HG03378 (cell line): ENCODE measurements around the gene TMEM127.
"Not testable (repeated sequence)": the region's sequence is repeated elsewhere in the genome, so short reads cannot be mapped to it uniquely, and the experiment has no call there.

Experiments used
- ATAC-seq: cut with Tn5 transposase; IDR thresholded peaks from one replicate; pipeline ENCODE4 v1.9.1; 2021; ENCODE audit warnings: mild to moderate bottlenecking, moderate library complexity; ENCODE audit not compliant: unreplicated experiment

TMEM127 gene

DNA sequence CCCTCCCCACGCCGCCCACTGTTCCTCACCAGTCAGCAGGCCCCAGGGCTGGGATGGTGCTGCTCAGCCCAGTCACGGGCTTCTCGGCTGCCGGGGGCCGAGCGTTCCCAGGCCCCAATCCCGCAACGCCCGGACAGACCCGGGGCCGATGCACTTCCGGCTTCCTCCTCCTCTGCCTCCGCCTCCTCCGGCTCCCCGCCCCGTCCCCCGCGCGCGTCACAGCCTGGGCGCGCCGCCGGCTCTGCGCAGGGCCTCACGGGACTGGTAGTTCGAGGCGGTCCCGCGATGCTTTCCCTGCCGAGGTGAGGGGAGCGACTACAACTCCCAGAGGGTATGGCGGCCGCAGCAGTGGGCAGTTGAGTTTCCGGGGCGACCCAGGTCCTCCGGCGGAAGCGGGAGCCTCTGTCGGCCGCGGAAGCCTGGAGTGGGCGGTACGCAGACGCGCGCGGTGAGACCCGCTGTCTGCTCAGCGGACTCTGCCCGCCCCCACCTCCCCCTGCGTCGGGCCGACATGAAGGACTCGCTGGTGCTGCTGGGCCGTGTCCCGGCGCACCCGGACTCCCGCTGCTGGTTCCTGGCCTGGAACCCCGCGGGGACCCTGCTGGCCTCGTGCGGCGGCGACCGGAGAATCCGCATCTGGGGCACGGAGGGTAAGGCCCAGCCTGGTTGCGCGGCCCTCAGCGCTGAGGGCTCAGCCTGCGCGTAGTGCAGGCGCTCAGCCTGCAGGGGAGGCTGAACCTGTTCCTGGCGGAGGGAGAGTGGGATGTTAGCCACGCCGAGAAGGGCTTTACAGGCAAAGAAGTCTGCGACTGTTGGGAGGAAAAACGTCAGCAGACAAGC, at the start of gene TMEM127, which contains the start of gene CIAO1:
TMEM127 (minus strand) TSS at position 158 of the 840 bp plus-strand sequence. CDS start 616 bp downstream, outside the sequence.
CIAO1 (plus strand) TSS at position 386 of the 840 bp plus-strand sequence; CDS start at position 512, 126 bp downstream.
- ATAC-seq = peak; percentile 81

DNA sequence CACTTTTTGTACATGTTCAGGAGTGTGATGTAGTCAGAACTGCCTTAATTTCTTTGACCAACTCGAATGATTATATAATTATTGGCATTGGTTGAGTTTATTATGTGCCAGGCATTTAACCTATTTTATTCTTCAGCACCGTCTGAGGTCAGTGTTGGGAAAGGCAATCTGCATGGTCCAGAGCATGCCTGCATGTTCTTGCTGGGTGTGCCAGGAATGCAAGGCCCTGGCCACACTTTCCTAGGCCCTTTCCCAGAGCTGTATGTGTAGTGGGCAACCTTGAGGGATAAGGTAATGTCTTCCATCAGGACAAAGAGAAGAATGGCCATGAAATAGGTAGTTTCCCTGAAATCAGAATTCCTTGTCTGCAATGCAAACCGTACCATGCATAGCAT, 49.2 kb upstream of the TMEM127 start:
- no peak for ATAC-seq

- ATAC-seq = no peak
These were observed 42.5 kb upstream of the TMEM127 start for GRCh38 chr2:96308248-96308647.

DNA sequence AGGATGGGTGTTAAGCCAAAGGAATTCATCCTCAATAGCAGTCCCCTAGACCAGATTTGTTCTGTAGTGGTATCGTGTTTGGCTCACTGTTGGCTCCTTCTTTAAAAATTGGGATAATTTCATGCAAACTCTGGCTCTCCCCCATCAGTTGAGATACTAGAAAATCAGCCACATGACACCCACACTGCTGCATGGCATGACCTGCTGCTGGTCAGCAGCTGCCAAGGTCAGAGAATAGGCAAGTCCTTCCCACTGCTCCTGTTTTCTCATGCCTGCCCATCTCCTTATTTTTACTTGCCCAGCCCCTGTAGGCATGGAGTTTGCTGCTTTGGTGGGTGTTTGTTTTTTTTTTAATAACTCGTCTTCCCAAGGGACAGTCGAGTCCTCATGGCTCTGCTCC, 40.6 kb upstream of the TMEM127 start:
- no peak for ATAC-seq

DNA sequence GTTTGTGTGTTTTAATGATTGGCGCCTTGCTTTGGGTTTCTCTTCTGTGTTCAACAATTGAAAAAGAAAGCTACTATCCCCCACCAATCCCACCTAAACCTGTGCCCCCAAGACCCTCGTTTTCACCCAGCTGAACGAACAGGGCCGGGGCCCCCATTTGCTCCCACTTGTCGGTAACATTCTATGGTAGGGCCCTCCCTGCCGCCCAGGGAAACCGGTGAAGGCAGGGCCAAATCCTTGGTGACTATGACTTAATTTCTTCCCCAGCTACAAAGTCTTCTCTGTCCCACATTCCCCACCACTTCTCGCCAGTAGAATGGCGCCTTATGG, 40.1 kb upstream of the TMEM127 start:
- no peak for ATAC-seq

- peak; percentile 77 for ATAC-seq
These were observed 39.5 kb upstream of the TMEM127 start, which contains the start of gene SNRNP200 for GRCh38 chr2:96305091-96305978. Gene SNRNP200, minus strand, starts transcription at chr2:96305546. Its CDS starts 109 bp downstream, at chr2:96305437.

GRCh38 chr2:96304606-96305005, 38.8 kb upstream of the TMEM127 start:
- ATAC-seq = no peak

DNA sequence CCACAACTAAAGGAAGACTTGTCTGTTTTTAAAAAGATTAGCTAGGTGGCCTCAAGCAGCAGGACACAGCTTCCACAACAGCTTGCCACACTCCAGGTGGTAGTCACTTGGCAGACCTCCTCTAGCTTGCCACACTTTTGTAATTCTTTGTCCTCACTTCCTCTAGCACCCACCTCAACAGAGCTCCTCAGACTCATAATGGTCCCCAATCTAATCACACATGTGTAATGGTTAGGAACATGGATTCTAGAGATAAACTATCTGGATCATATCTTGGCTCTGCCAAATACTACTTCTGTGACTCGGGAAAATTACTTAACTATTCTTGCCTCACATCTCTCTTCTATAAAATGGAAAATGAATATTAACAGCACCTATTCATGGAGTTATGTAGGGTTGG, 36.1 kb upstream of the TMEM127 start:
- no peak for ATAC-seq

DNA sequence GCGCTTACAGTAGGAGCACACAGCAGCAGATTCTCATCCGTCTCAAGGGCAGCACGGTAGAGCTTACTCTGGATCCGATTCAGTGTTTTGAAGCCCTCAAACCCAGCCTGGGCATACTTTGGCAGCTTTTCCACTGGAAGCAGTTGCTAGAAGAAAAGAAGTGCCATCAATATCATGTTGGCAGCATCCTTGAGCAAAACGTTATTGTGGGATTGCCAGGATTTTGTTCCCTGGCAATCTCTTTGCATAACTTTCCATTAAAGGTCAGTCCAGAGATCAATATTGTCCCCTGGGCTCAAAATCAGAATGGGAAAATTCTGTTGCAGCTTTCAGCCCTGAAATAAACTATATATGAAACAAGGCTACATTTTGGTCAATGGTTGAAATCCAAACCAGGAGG, 31.1 kb upstream of the TMEM127 start:
- ATAC-seq = no peak

DNA sequence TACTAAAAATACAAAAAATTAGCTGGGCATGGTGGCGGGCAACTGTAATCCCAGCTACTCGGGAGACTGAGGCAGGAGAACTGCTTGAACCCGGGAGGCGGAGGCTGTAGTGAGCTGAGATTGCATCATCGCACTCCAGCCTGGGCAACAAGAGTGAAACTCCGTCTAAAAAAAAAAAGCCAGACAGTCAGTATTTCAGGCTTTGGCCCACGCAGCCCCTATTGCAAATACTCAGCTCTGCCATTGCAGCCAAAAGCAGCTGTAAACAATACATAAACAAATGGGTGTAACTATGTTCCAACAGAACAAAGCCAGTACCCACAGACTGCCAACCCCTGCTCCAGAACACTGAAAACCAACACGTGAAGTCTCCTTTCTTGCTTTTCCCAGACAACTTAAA, 28.5 kb upstream of the TMEM127 start:
- ATAC-seq = not testable (repeated sequence)

GRCh38 chr2:96291751-96292150, 26.0 kb upstream of the TMEM127 start:
- ATAC-seq = no peak

DNA sequence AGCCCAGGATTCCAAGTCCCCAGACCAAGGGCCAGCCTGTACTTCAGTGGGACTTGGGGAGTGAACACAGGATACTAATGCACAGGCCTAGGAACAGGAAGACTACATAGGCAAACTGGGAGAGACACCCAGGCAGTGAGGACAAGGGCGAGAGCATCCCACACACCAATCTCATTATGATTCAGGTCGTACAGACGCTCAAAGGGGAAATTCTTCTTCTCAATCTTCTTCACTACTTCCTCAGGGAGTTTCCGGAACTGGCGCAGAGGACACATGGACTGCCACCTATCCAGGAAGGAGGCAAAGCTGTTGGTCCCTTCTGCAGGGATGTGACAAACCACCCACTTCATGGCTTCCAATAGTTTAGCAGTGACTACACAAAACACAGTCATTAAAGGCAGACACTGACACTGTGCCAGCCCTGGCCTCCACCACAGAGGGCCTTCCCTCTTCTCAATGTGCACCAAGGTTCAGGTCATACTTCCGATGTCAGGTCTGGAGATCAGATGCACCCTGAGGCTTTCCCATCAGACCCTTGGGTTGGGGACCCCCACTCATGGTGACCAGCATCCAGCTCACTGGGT, 21.6 kb upstream of the TMEM127 start:
- no peak for ATAC-seq

- ATAC-seq = no peak
These were observed 11.1 kb upstream of the TMEM127 start for GRCh38 chr2:96276787-96277499.

GRCh38 chr2:96274355-96275056, 8.7 kb upstream of the TMEM127 start:
- no peak for ATAC-seq

- ATAC-seq = no peak
These were observed 8.0 kb upstream of the TMEM127 start for GRCh38 chr2:96273763-96274162.

DNA sequence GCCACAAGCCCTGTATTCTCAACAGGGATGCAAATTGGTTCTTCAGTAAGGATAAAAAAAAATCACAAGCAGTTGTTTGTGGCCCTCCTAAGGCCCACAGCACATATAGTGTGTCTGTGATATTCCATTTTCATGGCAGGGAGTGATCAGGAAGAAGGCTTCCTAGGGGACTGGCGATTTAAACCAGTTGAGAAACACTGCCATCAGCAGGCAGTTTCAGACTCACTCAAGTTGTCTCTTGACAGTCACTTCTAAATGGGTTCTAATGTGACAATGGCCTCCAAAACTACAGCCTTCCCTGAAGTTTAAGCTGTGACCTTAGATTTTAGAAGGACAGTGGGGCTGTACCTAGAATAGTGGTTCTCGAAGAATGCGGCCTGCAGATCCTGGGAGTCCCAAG, 6.2 kb upstream of the TMEM127 start:
- ATAC-seq = no peak

DNA sequence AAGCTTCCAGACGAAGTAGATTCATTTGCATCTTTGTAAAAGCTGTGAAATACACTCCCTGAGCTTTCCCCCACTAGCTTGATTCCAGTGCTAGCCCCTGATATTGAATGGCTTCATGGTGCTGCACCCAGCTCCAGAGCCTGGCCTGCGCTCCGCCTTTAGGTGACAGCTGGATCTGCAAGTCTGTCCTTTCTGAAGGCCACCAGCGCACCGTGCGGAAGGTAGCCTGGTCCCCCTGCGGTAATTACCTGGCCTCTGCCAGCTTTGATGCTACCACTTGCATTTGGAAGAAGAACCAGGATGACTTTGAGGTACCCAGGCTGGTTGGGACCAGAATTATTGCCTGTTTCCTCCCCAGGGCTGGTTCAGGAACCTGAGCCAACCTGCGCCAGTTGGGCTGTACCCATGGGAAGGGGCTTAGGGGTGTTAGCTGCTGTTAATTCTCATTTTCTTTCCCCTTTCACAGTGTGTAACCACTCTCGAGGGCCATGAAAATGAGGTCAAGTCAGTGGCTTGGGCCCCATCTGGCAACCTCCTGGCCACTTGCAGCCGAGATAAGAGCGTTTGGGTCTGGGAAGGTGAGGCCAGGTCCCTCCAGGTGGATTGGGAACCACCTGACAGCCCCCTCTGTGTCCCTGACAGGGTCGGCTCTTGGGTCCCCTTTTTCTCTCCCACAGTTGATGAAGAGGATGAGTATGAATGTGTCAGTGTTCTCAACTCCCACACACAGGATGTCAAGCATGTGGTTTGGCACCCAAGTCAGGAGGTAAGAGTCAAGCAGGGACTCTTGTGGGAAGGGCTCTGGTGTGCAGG, 1.6 kb upstream of the TMEM127 start:
- ATAC-seq = no peak

- ATAC-seq = peak; percentile 15
These were observed 403 bp downstream of the TMEM127 start for GRCh38 chr2:96265349-96265839.
